ENCODE results near the gene IDH3B.
"Not testable (repeated sequence)": the region's sequence is repeated elsewhere in the genome, so short reads cannot be mapped to it uniquely, and the experiment has no call there.

DNA sequence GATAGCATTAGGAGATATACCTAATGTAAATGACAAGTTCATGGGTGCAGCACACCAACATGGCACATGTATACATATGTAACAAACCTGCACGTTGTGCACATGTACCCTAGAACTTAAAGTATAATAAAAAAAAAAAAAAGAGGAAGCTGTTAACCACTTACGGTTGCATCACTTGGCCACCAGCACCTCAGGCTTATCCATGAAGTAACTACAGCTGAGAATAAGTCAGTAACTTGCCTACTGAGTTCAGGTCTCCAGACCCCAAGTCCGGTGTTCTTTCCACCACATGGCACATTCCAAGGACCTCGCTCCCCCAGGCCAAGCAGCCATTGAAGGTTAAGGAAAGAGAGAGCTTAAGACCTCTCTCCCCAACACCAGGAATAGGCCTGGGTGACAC, 20.8 kb upstream of the IDH3B start:
- TF ChIP-seq, protein P1, sequence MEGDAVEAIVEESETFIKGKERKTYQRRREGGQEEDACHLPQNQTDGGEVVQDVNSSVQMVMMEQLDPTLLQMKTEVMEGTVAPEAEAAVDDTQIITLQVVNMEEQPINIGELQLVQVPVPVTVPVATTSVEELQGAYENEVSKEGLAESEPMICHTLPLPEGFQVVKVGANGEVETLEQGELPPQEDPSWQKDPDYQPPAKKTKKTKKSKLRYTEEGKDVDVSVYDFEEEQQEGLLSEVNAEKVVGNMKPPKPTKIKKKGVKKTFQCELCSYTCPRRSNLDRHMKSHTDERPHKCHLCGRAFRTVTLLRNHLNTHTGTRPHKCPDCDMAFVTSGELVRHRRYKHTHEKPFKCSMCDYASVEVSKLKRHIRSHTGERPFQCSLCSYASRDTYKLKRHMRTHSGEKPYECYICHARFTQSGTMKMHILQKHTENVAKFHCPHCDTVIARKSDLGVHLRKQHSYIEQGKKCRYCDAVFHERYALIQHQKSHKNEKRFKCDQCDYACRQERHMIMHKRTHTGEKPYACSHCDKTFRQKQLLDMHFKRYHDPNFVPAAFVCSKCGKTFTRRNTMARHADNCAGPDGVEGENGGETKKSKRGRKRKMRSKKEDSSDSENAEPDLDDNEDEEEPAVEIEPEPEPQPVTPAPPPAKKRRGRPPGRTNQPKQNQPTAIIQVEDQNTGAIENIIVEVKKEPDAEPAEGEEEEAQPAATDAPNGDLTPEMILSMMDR (IDR thresholded peaks at IDR 0.05; ENCODE audit: low read length) = not testable (repeated sequence)
- TF ChIP-seq EZH2 (optimal IDR thresholded peaks at IDR 0.05; ENCODE audit: low read depth, low read length) = not testable (repeated sequence)

All from MM.1S (cell line).